T1000 (cell line): ENCODE results near the gene LHX5.

Experiments used
- DNase-seq: peaks from one replicate; lab custom pipeline; 2025; ENCODE audit warnings: mixed read lengths; lab: John Stamatoyannopoulos, UW

LHX5 gene

GRCh38 chr12:113464852-113465719, 6.6 kb downstream of the LHX5 start:
- DNase-seq = no peak

- no peak for DNase-seq
These were observed 7.3 kb downstream of the LHX5 start for GRCh38 chr12:113464452-113464775.

GRCh38 chr12:113463746-113464451, 7.8 kb downstream of the LHX5 start:
- no peak for DNase-seq

GRCh38 chr12:113462998-113463745, 8.5 kb downstream of the LHX5 start:
- no peak for DNase-seq

GRCh38 chr12:113462117-113462774, 9.4 kb downstream of the LHX5 start:
- DNase-seq = no peak

GRCh38 chr12:113461666-113462065, 10.0 kb downstream of the LHX5 start:
- no peak for DNase-seq

- DNase-seq = no peak
These were observed 11.7 kb downstream of the LHX5 start for GRCh38 chr12:113459981-113460380.

GRCh38 chr12:113457710-113458109, 14.0 kb downstream of the LHX5 start:
- no peak for DNase-seq

- DNase-seq = no peak
These were observed 14.5 kb downstream of the LHX5 start for GRCh38 chr12:113457185-113457584.

- no peak for DNase-seq
These were observed 14.9 kb downstream of the LHX5 start for GRCh38 chr12:113456761-113457160.

GRCh38 chr12:113456199-113456598, 15.5 kb downstream of the LHX5 start:
- DNase-seq = no peak

- DNase-seq = no peak
These were observed 18.3 kb downstream of the LHX5 start for GRCh38 chr12:113453330-113453729.

GRCh38 chr12:113452458-113452857, 19.2 kb downstream of the LHX5 start:
- no peak for DNase-seq

- DNase-seq = no peak
These were observed 21.8 kb downstream of the LHX5 start for GRCh38 chr12:113449839-113450238.

- no peak for DNase-seq
These were observed 22.4 kb downstream of the LHX5 start for GRCh38 chr12:113449299-113449698.

GRCh38 chr12:113448873-113449272, 22.8 kb downstream of the LHX5 start:
- DNase-seq = no peak

GRCh38 chr12:113445544-113446171, 26.0 kb downstream of the LHX5 start:
- no peak for DNase-seq

GRCh38 chr12:113443030-113443539, 28.6 kb downstream of the LHX5 start:
- no peak for DNase-seq

GRCh38 chr12:113440947-113441782, 30.5 kb downstream of the LHX5 start:
- no peak for DNase-seq

- DNase-seq = no peak
These were observed 31.3 kb downstream of the LHX5 start for GRCh38 chr12:113440336-113440735.

- no peak for DNase-seq
These were observed 32.1 kb downstream of the LHX5 start for GRCh38 chr12:113439606-113440030.
